ENCODE results near the gene NCOA7. TPM values are rescaled to one million over a fixed set of nuclear protein-coding genes. Genes with fewer than 3 reads are reported as not detected.
A peak's percentile ranks its signal among the peaks of the same experiment; 100 is the strongest.

The NCOA7 gene
- total and polyA plus RNA-seq, 8 donors, result 1.2 to 131 (median 21.8) TPM

DNA sequence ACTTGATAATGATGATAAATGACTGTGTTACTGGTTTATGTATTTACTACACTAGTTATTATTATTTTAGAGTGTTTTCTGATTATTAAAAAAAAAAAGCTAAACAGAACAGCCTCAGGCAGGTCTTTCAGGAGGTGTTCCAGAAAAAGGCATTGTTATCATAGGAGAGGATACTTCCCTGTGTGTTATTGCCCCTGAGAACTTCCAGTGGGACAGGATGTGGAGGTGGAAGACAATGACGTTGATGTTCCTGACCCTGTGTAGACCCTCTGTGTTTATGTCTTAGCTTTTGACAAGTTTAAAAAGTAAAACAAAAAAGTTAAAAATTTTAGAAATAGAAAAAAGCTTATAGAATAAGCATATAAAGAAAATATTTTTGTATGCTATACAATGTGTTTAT lies 49.1 kb downstream of the NCOA7 start:
- Histone ChIP-seq H3K4me1 (peaks cover 0 to 57% (median 17%) of the 10 kb centered on the region in 4 donors), H3K4me3 (no peak overlapping the region), H3K27me3 (no peaks in the 10 kb centered on the region), H3K9me3 (no peaks in the 10 kb centered on the region), H3K27ac (peak overlapping the region in 3 of 5 donors; percentile 14 to 36 (median 15)), H3K36me3 (no peaks in the 10 kb centered on the region)
- TF ChIP-seq EP300 (IDR thresholded peaks at IDR 0.05) (no peak), POLR2AphosphoS5 (IDR thresholded peaks at IDR 0.05) (no peak), POLR2A (IDR thresholded peaks at IDR 0.05) (no peak)
- TF ChIP-seq, protein P1, sequence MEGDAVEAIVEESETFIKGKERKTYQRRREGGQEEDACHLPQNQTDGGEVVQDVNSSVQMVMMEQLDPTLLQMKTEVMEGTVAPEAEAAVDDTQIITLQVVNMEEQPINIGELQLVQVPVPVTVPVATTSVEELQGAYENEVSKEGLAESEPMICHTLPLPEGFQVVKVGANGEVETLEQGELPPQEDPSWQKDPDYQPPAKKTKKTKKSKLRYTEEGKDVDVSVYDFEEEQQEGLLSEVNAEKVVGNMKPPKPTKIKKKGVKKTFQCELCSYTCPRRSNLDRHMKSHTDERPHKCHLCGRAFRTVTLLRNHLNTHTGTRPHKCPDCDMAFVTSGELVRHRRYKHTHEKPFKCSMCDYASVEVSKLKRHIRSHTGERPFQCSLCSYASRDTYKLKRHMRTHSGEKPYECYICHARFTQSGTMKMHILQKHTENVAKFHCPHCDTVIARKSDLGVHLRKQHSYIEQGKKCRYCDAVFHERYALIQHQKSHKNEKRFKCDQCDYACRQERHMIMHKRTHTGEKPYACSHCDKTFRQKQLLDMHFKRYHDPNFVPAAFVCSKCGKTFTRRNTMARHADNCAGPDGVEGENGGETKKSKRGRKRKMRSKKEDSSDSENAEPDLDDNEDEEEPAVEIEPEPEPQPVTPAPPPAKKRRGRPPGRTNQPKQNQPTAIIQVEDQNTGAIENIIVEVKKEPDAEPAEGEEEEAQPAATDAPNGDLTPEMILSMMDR (IDR thresholded peaks at IDR 0.05), result no peak
- DNase-seq, result no peak
- intact Hi-C loops (cut with DNase I; ENCODE audit: low total_unique reads), result no loop called here
- WGBS, 5 donors, result 38 to 72% (median 51%) methylated on average over 1 of the region's 1 CpG

DNA sequence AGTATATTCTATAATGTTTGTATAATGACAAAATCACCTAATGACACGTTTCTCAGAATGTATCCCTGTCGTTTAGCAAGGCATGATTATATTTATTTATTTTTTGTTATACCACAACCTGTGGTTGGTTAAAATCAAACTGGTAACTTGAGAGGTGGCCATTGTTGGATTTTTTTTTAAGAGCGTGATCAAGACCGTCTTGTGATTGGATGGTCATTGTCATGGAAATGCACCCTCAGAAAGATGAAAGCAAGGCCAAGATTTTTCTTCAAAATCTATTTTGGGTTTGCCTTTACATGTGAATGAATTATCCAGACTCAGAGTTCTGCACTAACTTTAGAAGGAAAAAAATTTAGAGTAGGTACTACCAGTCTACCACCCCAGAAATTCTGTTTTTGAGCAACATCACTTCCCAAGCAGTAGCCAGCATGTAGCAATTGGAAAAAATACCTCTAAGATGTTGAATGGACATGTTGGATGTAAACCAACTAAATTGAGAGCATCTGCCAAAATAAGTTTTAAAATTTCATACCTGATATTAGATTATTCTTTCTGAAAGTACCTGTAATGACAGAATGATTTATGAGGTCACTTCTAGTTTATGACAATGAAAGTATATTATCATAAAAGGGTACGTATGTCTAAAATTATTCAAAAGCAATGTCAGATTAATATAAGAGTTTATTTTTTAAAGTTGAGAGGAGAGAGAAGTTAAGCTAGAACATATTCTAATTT lies 50.8 kb downstream of the NCOA7 start:
- no peak for DNase-seq
- intact Hi-C loops (cut with DNase I; ENCODE audit: low total_unique reads), result no loop called here
- 89 to 95% (median 92%) methylated on average over 5 of the region's 5 CpGs for WGBS, 5 donors
- Histone ChIP-seq H3K36me3 (no peaks in the 10 kb centered on the region), H3K27ac (no peak overlapping the region), H3K4me1 (peaks cover 0 to 57% (median 15%) of the 10 kb centered on the region in 4 donors), H3K27me3 (no peaks in the 10 kb centered on the region), H3K9me3 (no peaks in the 10 kb centered on the region), H3K4me3 (no peak overlapping the region)
- TF ChIP-seq POLR2A (IDR thresholded peaks at IDR 0.05) (no peak), EP300 (IDR thresholded peaks at IDR 0.05) (no peak), POLR2AphosphoS5 (IDR thresholded peaks at IDR 0.05) (no peak)
- TF ChIP-seq, protein P1 (IDR thresholded peaks at IDR 0.05), result no peak

DNA sequence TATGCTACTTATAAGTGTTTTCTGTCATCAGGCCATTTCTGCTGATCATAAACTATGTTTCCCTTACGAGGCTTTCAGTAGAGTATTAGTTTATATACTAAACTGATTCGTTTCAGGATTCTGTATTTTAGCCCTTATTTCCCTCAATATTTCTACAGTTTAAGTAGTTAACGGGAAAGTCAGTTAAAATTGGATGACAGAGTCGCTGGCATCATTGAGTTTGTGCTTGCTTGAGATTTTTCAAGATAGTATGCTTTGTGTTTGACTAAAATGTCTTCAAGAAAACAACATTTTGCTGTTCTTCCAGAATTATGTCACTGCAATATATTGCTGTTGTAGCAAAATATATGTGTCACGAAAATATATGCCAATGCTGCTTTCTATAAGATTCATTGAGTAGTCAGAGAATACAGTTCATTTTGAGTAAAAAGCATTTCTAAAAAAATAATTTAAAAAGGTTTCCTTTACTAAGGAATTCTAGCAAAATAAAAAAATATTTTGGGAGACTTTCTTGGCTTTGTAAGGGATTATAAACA lies 51.4 kb downstream of the NCOA7 start:
- intact Hi-C loops (cut with DNase I; ENCODE audit: low total_unique reads), result no loop called here
- H3K4me1 ChIP-seq, result peaks cover 0 to 59% (median 18%) of the 10 kb centered on the region in 4 donors
- H3K27me3 ChIP-seq, result no peaks in the 10 kb centered on the region
- 85 to 94% (median 88%) methylated on average over 5 of the region's 5 CpGs for WGBS, 5 donors
- DNase-seq, result no peak
- H3K9me3 ChIP-seq, result no peaks in the 10 kb centered on the region
- H3K27ac ChIP-seq, result no peak overlapping the region
- TF ChIP-seq EP300 (IDR thresholded peaks at IDR 0.05) (no peak), POLR2AphosphoS5 (IDR thresholded peaks at IDR 0.05) (no peak), POLR2A (IDR thresholded peaks at IDR 0.05) (no peak)
- TF ChIP-seq, protein P1 (IDR thresholded peaks at IDR 0.05), result no peak
- no peaks in the 10 kb centered on the region for H3K36me3 ChIP-seq
- H3K4me3 ChIP-seq, result no peak overlapping the region

DNA sequence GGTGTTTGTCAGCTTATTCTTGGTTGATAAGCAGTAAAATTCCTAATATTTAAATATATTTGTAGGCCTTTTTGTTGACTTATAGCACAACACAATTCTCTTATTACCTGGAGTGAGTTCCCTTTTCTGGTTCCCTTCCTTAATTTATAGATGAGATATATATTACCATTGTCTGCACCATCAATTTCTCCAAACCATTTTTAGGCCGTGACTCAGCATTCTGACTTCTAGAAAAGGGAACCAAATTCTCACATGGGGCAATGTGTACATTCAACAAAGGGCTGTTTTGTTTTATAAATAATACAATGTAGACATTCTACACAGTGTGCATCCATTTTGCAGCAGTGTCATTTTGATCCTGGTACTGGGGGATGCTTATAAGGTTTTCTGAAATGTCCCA lies 52.8 kb downstream of the NCOA7 start:
- intact Hi-C loops (cut with DNase I; ENCODE audit: low total_unique reads), result no loop called here
- H3K27ac ChIP-seq, result peak overlapping the region in 4 of 5 donors; percentile 24 to 61 (median 40)
- TF ChIP-seq POLR2AphosphoS5 (IDR thresholded peaks at IDR 0.05), result no peak
- TF ChIP-seq, protein P1 (IDR thresholded peaks at IDR 0.05), result no peak
- TF ChIP-seq POLR2A (IDR thresholded peaks at IDR 0.05), result no peak
- TF ChIP-seq EP300 (IDR thresholded peaks at IDR 0.05), result no peak
- H3K4me3 ChIP-seq, result no peak overlapping the region
- 81 to 88% (median 84%) methylated on average over 1 of the region's 1 CpG for WGBS, 5 donors
- H3K9me3 ChIP-seq, result no peaks in the 10 kb centered on the region
- no peaks in the 10 kb centered on the region for H3K27me3 ChIP-seq
- peaks cover 0 to 58% (median 21%) of the 10 kb centered on the region in 4 donors for H3K4me1 ChIP-seq
- H3K36me3 ChIP-seq, result no peaks in the 10 kb centered on the region
- DNase-seq, result no peak

Data from stomach (tissue), 9 donors.